HCT116 (cell line): ENCODE results near the gene AOC2. TPM values are rescaled to one million over a fixed set of nuclear protein-coding genes. Genes with fewer than 3 reads are reported as not detected.

ENCODE experiments used
- ATAC-seq: fragments of 200-7000 bp; cut with Tn5 transposase; 2 replicates; pipeline ENCODE4 v1.9.1; 2020; ENCODE audit warnings: mild to moderate bottlenecking, moderate library complexity
- BruUV-seq: library from RNA; stranded (reverse); fragments of 400-500 nt; replicated peaks from 2 replicates; lab custom pipeline; 2021; lab: Mats Ljungman, UMichigan
- CTCF ChIA-PET: fragments of 300-600 bp; sonication (Branson Sonifier 250); formaldehyde crosslinking; loops from one replicate; lab custom pipeline; 2021; ENCODE audit warnings: antibody characterized with exemption; lab: Charles Lee
- POLR2A ChIA-PET: fragments of 300-600, 350-600 bp; sonication (Branson Sonifier 250); formaldehyde crosslinking; loops from one replicate; lab custom pipeline; 2021; ENCODE audit warnings: antibody characterized with exemption; lab: Charles Lee
- RAD21 ChIA-PET, 2 experiments: fragments of 300-600 bp; sonication (Branson Sonifier 250); formaldehyde crosslinking; loops; one replicate each; lab custom pipeline; 2023; ENCODE audit warnings: low total read pairs in 2 of 2; ENCODE audit not compliant: uncharacterized antibody in 2 of 2, unreplicated experiment in 2 of 2, low non-redundant PET in 1 of 2; lab: Charles Lee
- DNase-seq: peaks from one replicate; pipeline ENCODE4 v3.0.0-alpha.2; 2010; ENCODE audit warnings: low read depth, low spot score
- H2AFZ ChIP-seq: fragments of 200-600 bp; shearing (Covaris generic), sonication (generic); 2 replicates; pipeline ENCODE4 v1.6.1; 2017; ENCODE audit warnings: low read depth, mixed run types, mixed read lengths, antibody characterized with exemption, low read length; ENCODE audit not compliant: poor library complexity, severe bottlenecking
- H3K27ac ChIP-seq: 2 replicates; pipeline ENCODE4 v1.5.1; 2012; ENCODE audit warnings: low read depth, low read length
- H3K27me3 ChIP-seq: fragments of 200-600 bp; sonication (generic); 2 replicates; pipeline ENCODE4 v1.6.1; 2016; ENCODE audit warnings: mixed run types, low read length, mixed read lengths; ENCODE audit not compliant: insufficient read depth
- H3K36me3 ChIP-seq, 2 experiments: fragments of 200-500 bp in 1 of 2; fragments of 200-600 bp in 1 of 2; sonication (Bioruptor generic) in 1 of 2; sonication (generic) in 1 of 2; 2 replicates each; pipeline versions ENCODE4 v1.5.1 to v1.6.1; 2014 to 2016; ENCODE audit warnings: low read length in 2 of 2, inconsistent platforms in 1 of 2, mixed read lengths in 1 of 2, mixed run types in 1 of 2; ENCODE audit not compliant: insufficient read depth in 2 of 2, control insufficient read depth in 1 of 2
- H3K4me1 ChIP-seq, 2 experiments: fragments of 200-600 bp in 1 of 2; sonication (generic) in 1 of 2; 2 replicates each; pipeline versions ENCODE4 v1.5.1 to v1.6.1; 2012 to 2017; ENCODE audit warnings: low read length in 2 of 2, inconsistent platforms in 1 of 2, mild to moderate bottlenecking in 1 of 2, mixed read lengths in 1 of 2, mixed run types in 1 of 2, moderate library complexity in 1 of 2; ENCODE audit not compliant: insufficient read depth in 2 of 2, control insufficient read depth in 1 of 2
- H3K4me2 ChIP-seq: fragments of 200-600 bp; sonication (generic); 2 replicates; pipeline ENCODE4 v1.6.1; 2017; ENCODE audit warnings: mixed run types, low read length, mixed read lengths
- H3K4me3 ChIP-seq, 2 experiments: fragments of 200-600 bp in 1 of 2; sonication (generic) in 1 of 2; replicated peaks in 1 of 2; 2 replicates each; pipeline ENCODE4 v1.5.1; 2011 to 2016; ENCODE audit warnings: low read length in 2 of 2, control low read depth in 1 of 2, low read depth in 1 of 2, mild to moderate bottlenecking in 1 of 2, mixed read lengths in 1 of 2, mixed run types in 1 of 2
- H3K79me2 ChIP-seq: fragments of 200-600 bp; sonication (generic); 2 replicates; pipeline ENCODE4 v1.6.1; 2017; ENCODE audit warnings: mild to moderate bottlenecking, mixed run types, low read length, moderate library complexity, mixed read lengths; ENCODE audit not compliant: insufficient read depth
- H3K9ac ChIP-seq: fragments of 200-600 bp; sonication (generic); 2 replicates; pipeline ENCODE4 v1.6.1; 2016; ENCODE audit warnings: low read length, mixed read lengths
- H3K9me2 ChIP-seq: fragments of 200-600 bp; sonication (generic), shearing (Covaris generic); 2 replicates; pipeline ENCODE4 v1.6.1; 2017; ENCODE audit warnings: mixed run types, mild to moderate bottlenecking, moderate library complexity; ENCODE audit not compliant: insufficient read depth
- H3K9me3 ChIP-seq, 2 experiments: fragments of 200-500 bp in 1 of 2; fragments of 200-600 bp in 1 of 2; sonication (Bioruptor generic) in 1 of 2; sonication (generic) in 1 of 2; 2 replicates each; pipeline ENCODE4 v1.6.1; 2014 to 2017; ENCODE audit warnings: low read length in 2 of 2, mixed read lengths in 2 of 2, inconsistent platforms in 1 of 2, low read depth in 1 of 2, mild to moderate bottlenecking in 1 of 2, mixed run types in 1 of 2, moderate library complexity in 1 of 2; ENCODE audit not compliant: control insufficient read depth in 1 of 2, insufficient read depth in 1 of 2
- H4K20me1 ChIP-seq: fragments of 200-600 bp; sonication (generic), shearing (Covaris generic); 2 replicates; pipeline ENCODE4 v1.6.1; 2017; ENCODE audit warnings: mixed run types, mild to moderate bottlenecking, moderate library complexity; ENCODE audit not compliant: insufficient read depth
- CBX3 ChIP-seq: IDR thresholded peaks from 2 replicates; pipeline ENCODE4 v1.6.1; 2012; ENCODE audit warnings: low read depth
- CEBPB ChIP-seq: IDR thresholded peaks from 2 replicates; pipeline ENCODE4 v1.6.1; 2012; ENCODE audit warnings: low read depth
- ELF1 ChIP-seq: IDR thresholded peaks from 2 replicates; pipeline ENCODE4 v1.6.1; 2012; ENCODE audit warnings: low read depth, borderline replicate concordance
- JUND ChIP-seq: IDR thresholded peaks from 2 replicates; pipeline ENCODE4 v1.6.1; 2012
- MAX ChIP-seq: IDR thresholded peaks from 2 replicates; pipeline ENCODE4 v1.6.1; 2012
- POLR2AphosphoS5 ChIP-seq: IDR thresholded peaks from 2 replicates; pipeline ENCODE4 v1.6.1; 2011; ENCODE audit warnings: mild to moderate bottlenecking, low read depth, low read length, moderate library complexity
- SRF ChIP-seq: IDR thresholded peaks from 2 replicates; pipeline ENCODE4 v1.6.1; 2012; ENCODE audit warnings: low read depth
- intact Hi-C: fragments of 100-400 bp; cut with micrococcal nuclease; formaldehyde crosslinking; loops from 2 replicates; pipeline ENCODE4 v1.10.0; 2022
- total RNA-seq: library from RNA; stranded (reverse); gene quantifications from one replicate; pipeline ENCODE4 v1.2.1, GENCODE V29; 2021; ENCODE audit not compliant: unreplicated experiment
- TF ChIP-seq, protein P1 (sequence below), 3 experiments: fragments of 200-600 bp in 1 of 3; sonication (generic) in 1 of 3; IDR thresholded peaks in 2 of 3; conservative IDR thresholded peaks in 1 of 3; 2 replicates each; pipeline ENCODE4 v1.5.1; 2012 to 2017; ENCODE audit warnings: low read depth in 2 of 3, low read length in 2 of 3, antibody characterized with exemption in 1 of 3, borderline replicate concordance in 1 of 3, control low read depth in 1 of 3, mild to moderate bottlenecking in 1 of 3, mixed read lengths in 1 of 3, mixed run types in 1 of 3, moderate library complexity in 1 of 3; ENCODE audit not compliant: insufficient read depth in 1 of 3

Gene AOC2
- total RNA-seq, 1 experiment from 2014 or later: 8.0 TPM

- ChIA-PET RAD21 (no interaction called here), POLR2A (no interaction called here), CTCF (no interaction called here)
- H3K4me2 ChIP-seq: no peak overlapping the region
- H3K27me3 ChIP-seq: no peaks in the 10 kb centered on the region
- no peaks in the 10 kb centered on the region for H3K9me2 ChIP-seq
- BruUV-seq: no TSS peak
- peaks cover 0 to 11% of the 10 kb centered on the region in 2 experiments; a peak in 2 of 4 replicates for H3K4me1 ChIP-seq
- DNase-seq (no peak), ATAC-seq (no peak)
- no peak overlapping the region for H2AFZ ChIP-seq
- H3K9ac ChIP-seq: no peak overlapping the region
- H3K27ac ChIP-seq: no peak overlapping the region
- H4K20me1 ChIP-seq: no peaks in the 10 kb centered on the region
- H3K4me3 ChIP-seq: no peak overlapping the region
- no peaks in the 10 kb centered on the region for H3K79me2 ChIP-seq
- H3K36me3 ChIP-seq: no peaks in the 10 kb centered on the region
- TF ChIP-seq MAX (no peak), JUND (no peak), POLR2AphosphoS5 (no peak)
- TF ChIP-seq, protein P1, sequence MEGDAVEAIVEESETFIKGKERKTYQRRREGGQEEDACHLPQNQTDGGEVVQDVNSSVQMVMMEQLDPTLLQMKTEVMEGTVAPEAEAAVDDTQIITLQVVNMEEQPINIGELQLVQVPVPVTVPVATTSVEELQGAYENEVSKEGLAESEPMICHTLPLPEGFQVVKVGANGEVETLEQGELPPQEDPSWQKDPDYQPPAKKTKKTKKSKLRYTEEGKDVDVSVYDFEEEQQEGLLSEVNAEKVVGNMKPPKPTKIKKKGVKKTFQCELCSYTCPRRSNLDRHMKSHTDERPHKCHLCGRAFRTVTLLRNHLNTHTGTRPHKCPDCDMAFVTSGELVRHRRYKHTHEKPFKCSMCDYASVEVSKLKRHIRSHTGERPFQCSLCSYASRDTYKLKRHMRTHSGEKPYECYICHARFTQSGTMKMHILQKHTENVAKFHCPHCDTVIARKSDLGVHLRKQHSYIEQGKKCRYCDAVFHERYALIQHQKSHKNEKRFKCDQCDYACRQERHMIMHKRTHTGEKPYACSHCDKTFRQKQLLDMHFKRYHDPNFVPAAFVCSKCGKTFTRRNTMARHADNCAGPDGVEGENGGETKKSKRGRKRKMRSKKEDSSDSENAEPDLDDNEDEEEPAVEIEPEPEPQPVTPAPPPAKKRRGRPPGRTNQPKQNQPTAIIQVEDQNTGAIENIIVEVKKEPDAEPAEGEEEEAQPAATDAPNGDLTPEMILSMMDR (IDR thresholded peaks at IDR 0.05 in 2 of 3, conservative IDR thresholded peaks at IDR 0.05 in 1 of 3; ENCODE audit: borderline replicate concordance in 1 of 3, insufficient read depth in 1 of 3, low read depth in 2 of 3, low read length in 2 of 3): no peak
- intact Hi-C loops: no loop called here
- no peaks in the 10 kb centered on the region for H3K9me3 ChIP-seq
These were observed 47.3 kb downstream of the AOC2 start for GRCh38 chr17:42891539-42892152.

- no peaks in the 10 kb centered on the region for H3K36me3 ChIP-seq
- no peaks in the 10 kb centered on the region for H3K9me3 ChIP-seq
- POLR2A ChIA-PET: no interaction called here
- H3K4me1 ChIP-seq: peaks cover 0 to 11% of the 10 kb centered on the region in 2 experiments; a peak in 2 of 4 replicates
- no peak for ATAC-seq
- no peak overlapping the region for H3K27ac ChIP-seq
- H3K79me2 ChIP-seq: no peaks in the 10 kb centered on the region
- H3K27me3 ChIP-seq: no peaks in the 10 kb centered on the region
- H4K20me1 ChIP-seq: no peaks in the 10 kb centered on the region
- no peak overlapping the region for H2AFZ ChIP-seq
- intact Hi-C loops: no loop called here
- no peak overlapping the region for H3K9ac ChIP-seq
- RAD21 ChIA-PET: no interaction called here
- H3K4me3 ChIP-seq: no peak overlapping the region
- DNase-seq: no peak
- H3K9me2 ChIP-seq: no peaks in the 10 kb centered on the region
- no TSS peak for BruUV-seq
- CTCF ChIA-PET: no interaction called here
- H3K4me2 ChIP-seq: no peak overlapping the region
- TF ChIP-seq SRF (no peak), CBX3 (no peak), ELF1 (no peak), CEBPB (no peak)
These were observed 49.0 kb downstream of the AOC2 start for GRCh38 chr17:42893359-42893758.
